Measurements from ENCODE around the gene OBSCN.

DNA sequence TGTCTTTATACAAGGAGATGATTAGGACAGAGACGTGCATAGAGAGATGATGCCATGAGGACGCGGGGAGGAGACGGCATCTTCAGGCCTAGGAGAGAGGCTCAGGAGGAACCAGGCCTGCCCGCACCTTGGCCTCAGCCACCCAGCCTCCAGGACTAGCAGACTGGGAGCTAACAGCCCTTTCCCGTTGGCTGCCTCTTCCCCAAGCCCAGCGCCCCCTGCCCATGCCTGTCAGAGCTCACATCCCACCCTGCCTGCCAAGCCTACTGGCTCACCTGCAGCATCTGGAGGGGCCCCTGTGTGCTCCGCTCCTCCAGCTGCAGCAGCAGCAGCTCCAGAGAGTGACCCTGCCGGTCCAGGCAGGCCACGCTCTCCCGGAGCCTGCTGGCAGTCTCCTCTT lies 202.8 kb downstream of the OBSCN start:
- TF ChIP-seq CTCF (conservative IDR thresholded peaks at IDR 0.05; ENCODE audit: low read depth, low read length) = no peak
- TF ChIP-seq EZH2 (IDR thresholded peaks at IDR 0.05; ENCODE audit: low read length, unreplicated experiment) = no peak
- TF ChIP-seq EZH2phosphoT487 (IDR thresholded peaks at IDR 0.05; ENCODE audit: borderline replicate concordance, low read length) = no peak

Data from PC-3 (cell line).